ENCODE results near the gene COQ8B.
"Not testable (repeated sequence)": the region's sequence is repeated elsewhere in the genome, so short reads cannot be mapped to it uniquely, and the experiment has no call there.

COQ8B gene

GRCh38 chr19:40742477-40742876, 25.8 kb upstream of the COQ8B start:
- DNase-seq (ENCODE audit: low read depth) = no peak

- DNase-seq (ENCODE audit: low read depth) = no peak
Observed at GRCh38 chr19:40741527-40742390, 25.1 kb upstream of the COQ8B start.

- no peak for DNase-seq (ENCODE audit: low read depth)
Observed at GRCh38 chr19:40740747-40741146, 24.1 kb upstream of the COQ8B start.

GRCh38 chr19:40739871-40740703, 23.4 kb upstream of the COQ8B start:
- no peak for DNase-seq (ENCODE audit: low read depth)

GRCh38 chr19:40739030-40739839, 22.5 kb upstream of the COQ8B start:
- DNase-seq (ENCODE audit: low read depth) = no peak

GRCh38 chr19:40737102-40737644, 20.5 kb upstream of the COQ8B start:
- no peak for DNase-seq (ENCODE audit: low read depth)

- DNase-seq (ENCODE audit: low read depth) = no peak
Observed at GRCh38 chr19:40736661-40737060, 20.0 kb upstream of the COQ8B start.

GRCh38 chr19:40735013-40735771, 18.5 kb upstream of the COQ8B start:
- DNase-seq (ENCODE audit: low read depth) = no peak

GRCh38 chr19:40733149-40733548, 16.5 kb upstream of the COQ8B start:
- DNase-seq (ENCODE audit: low read depth) = no peak

GRCh38 chr19:40732304-40732703, 15.6 kb upstream of the COQ8B start:
- not testable (repeated sequence) for DNase-seq (ENCODE audit: low read depth)

- DNase-seq (ENCODE audit: low read depth) = not testable (repeated sequence)
Observed at GRCh38 chr19:40730065-40730464, 13.4 kb upstream of the COQ8B start.

- no peak for DNase-seq (ENCODE audit: low read depth)
Observed at GRCh38 chr19:40726279-40726678, 9.6 kb upstream of the COQ8B start.

GRCh38 chr19:40724855-40725254, 8.2 kb upstream of the COQ8B start:
- DNase-seq (ENCODE audit: low read depth) = no peak

- DNase-seq (ENCODE audit: low read depth) = no peak
Observed at GRCh38 chr19:40724315-40724714, 7.6 kb upstream of the COQ8B start.

GRCh38 chr19:40723661-40724254, 7.1 kb upstream of the COQ8B start:
- no peak for DNase-seq (ENCODE audit: low read depth)

- no peak for DNase-seq (ENCODE audit: low read depth)
Observed at GRCh38 chr19:40721936-40722661, 5.4 kb upstream of the COQ8B start.

GRCh38 chr19:40721140-40721486, 4.4 kb upstream of the COQ8B start:
- no peak for DNase-seq (ENCODE audit: low read depth)

GRCh38 chr19:40719414-40719894, 2.8 kb upstream of the COQ8B start:
- no peak for DNase-seq (ENCODE audit: low read depth)

GRCh38 chr19:40718774-40719391, 2.2 kb upstream of the COQ8B start:
- DNase-seq (ENCODE audit: low read depth) = no peak

All from T-helper 22 cell (primary cell).